Parathyroid adenoma (tissue), 2 donors: ENCODE measurements around the gene PALLD.
A peak's percentile ranks its signal among the peaks of the same experiment; 100 is the strongest.

Source experiments
- H2AFZ ChIP-seq: fragments of 300-600 bp; sonication (generic); one replicate; pipeline ENCODE4 v1.7.0; 2017; ENCODE audit warnings: antibody characterized with exemption, mild to moderate bottlenecking
- H3K27ac ChIP-seq: fragments of 300-600 bp; sonication (generic); one replicate; pipeline ENCODE4 v1.7.0; 2017
- H3K27me3 ChIP-seq: fragments of 300-600 bp; sonication (generic); one replicate; pipeline ENCODE4 v1.7.0; 2017; ENCODE audit warnings: low read length; ENCODE audit not compliant: control insufficient read depth, insufficient read depth
- H3K36me3 ChIP-seq: fragments of 300-600 bp; sonication (generic); one replicate; pipeline ENCODE4 v1.7.0; 2017; ENCODE audit warnings: low read length; ENCODE audit not compliant: control insufficient read depth, insufficient read depth
- H3K4me1 ChIP-seq: fragments of 300-600 bp; sonication (generic); one replicate; pipeline ENCODE4 v1.7.0; 2017; ENCODE audit warnings: control low read depth
- H3K4me2 ChIP-seq: fragments of 300-600 bp; sonication (generic); one replicate; pipeline ENCODE4 v1.7.0; 2017; ENCODE audit warnings: low read length
- H3K4me3 ChIP-seq: fragments of 300-600 bp; sonication (generic); one replicate; pipeline ENCODE4 v1.7.0; 2017; ENCODE audit warnings: low read depth, low read length
- H3K79me2 ChIP-seq: fragments of 300-600 bp; sonication (generic); one replicate; pipeline ENCODE4 v1.7.0; 2017; ENCODE audit warnings: control low read depth
- H3K9ac ChIP-seq: fragments of 300-600 bp; sonication (generic); one replicate; pipeline ENCODE4 v1.7.0; 2017; ENCODE audit warnings: mild to moderate bottlenecking
- H3K9me3 ChIP-seq: fragments of 300-600 bp; sonication (generic); one replicate; pipeline ENCODE4 v1.7.0; 2017; ENCODE audit warnings: low read length; ENCODE audit not compliant: control insufficient read depth
- CTCF ChIP-seq: fragments of 300-600 bp; sonication (generic); IDR thresholded peaks from one replicate; pipeline ENCODE4 v1.7.0; 2017; ENCODE audit warnings: antibody characterized with exemption, mild to moderate bottlenecking
- donor health status: primary hyperparathyroidism.

Gene PALLD

DNA sequence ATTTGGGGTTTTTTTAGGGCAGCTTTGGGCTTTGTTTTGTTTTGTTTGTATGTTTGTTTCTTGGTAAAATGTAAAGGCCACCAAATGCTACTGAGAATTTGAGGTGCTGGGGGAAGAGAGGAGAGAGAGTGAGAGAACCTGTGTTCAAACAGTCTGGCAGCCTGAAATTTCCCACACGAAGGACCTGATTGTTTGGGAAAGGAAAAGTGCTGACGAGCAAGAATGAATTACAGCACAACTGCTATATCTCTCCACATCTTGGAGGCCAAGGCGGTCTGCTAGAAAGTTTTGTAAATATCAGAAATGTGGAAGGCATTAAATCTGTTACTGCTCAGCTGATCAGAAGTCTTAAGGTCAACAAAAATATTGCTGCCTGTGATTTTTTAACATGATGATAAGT lies 170.5 kb downstream of the PALLD start:
- H3K4me1 ChIP-seq: peaks cover 24% of the 10 kb centered on the region
- H3K9ac ChIP-seq: no peak overlapping the region
- peak overlapping the region; percentile 53 for H3K4me2 ChIP-seq
- H3K4me3 ChIP-seq: no peak overlapping the region
- H3K9me3 ChIP-seq: no peaks in the 10 kb centered on the region
- peak overlapping the region; percentile 94 for H3K27ac ChIP-seq
- no peaks in the 10 kb centered on the region for H3K36me3 ChIP-seq
- H3K27me3 ChIP-seq: no peaks in the 10 kb centered on the region
- no peak for TF ChIP-seq CTCF
- H3K79me2 ChIP-seq: peaks cover 11% of the 10 kb centered on the region
- H2AFZ ChIP-seq: no peak overlapping the region

- H3K27me3 ChIP-seq: no peaks in the 10 kb centered on the region
- H3K9me3 ChIP-seq: no peaks in the 10 kb centered on the region
- TF ChIP-seq CTCF: no peak
- no peak overlapping the region for H3K9ac ChIP-seq
- no peak overlapping the region for H2AFZ ChIP-seq
- H3K4me2 ChIP-seq: peak overlapping the region; percentile 18
- peaks cover 8% of the 10 kb centered on the region for H3K79me2 ChIP-seq
- no peaks in the 10 kb centered on the region for H3K36me3 ChIP-seq
- peak overlapping the region; percentile 20 for H3K4me3 ChIP-seq
- peaks cover 23% of the 10 kb centered on the region for H3K4me1 ChIP-seq
- H3K27ac ChIP-seq: peak overlapping the region; percentile 94
Observed at GRCh38 chr4:168667921-168668320, 171.1 kb downstream of the PALLD start.

DNA sequence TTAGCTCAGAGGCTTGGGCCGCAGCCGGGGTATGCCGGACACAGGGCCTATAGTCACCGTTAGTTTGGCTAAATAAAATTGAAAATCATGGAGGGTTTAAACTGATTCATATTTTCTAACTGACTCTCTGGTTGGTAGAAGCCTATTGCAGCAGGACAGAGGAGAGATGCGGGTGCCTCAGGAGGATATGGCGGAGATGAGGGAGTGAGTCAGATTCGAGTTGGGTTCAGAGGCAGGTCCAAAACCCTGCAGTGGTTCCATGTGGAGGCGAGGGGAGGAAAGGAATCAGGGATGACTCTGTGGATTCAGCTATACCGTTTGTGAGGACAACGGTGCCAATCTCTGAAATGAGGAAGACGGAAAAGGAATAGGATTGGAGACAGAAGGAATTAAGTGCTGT lies 176.6 kb downstream of the PALLD start:
- Histone ChIP-seq H2AFZ (no peak overlapping the region), H3K79me2 (peaks cover 4% of the 10 kb centered on the region), H3K4me3 (no peak overlapping the region), H3K9me3 (no peaks in the 10 kb centered on the region), H3K27ac (peak overlapping the region; percentile 90), H3K27me3 (no peaks in the 10 kb centered on the region), H3K9ac (no peak overlapping the region), H3K4me2 (no peak overlapping the region), H3K4me1 (peaks cover 30% of the 10 kb centered on the region), H3K36me3 (no peaks in the 10 kb centered on the region)
- no peak for TF ChIP-seq CTCF

DNA sequence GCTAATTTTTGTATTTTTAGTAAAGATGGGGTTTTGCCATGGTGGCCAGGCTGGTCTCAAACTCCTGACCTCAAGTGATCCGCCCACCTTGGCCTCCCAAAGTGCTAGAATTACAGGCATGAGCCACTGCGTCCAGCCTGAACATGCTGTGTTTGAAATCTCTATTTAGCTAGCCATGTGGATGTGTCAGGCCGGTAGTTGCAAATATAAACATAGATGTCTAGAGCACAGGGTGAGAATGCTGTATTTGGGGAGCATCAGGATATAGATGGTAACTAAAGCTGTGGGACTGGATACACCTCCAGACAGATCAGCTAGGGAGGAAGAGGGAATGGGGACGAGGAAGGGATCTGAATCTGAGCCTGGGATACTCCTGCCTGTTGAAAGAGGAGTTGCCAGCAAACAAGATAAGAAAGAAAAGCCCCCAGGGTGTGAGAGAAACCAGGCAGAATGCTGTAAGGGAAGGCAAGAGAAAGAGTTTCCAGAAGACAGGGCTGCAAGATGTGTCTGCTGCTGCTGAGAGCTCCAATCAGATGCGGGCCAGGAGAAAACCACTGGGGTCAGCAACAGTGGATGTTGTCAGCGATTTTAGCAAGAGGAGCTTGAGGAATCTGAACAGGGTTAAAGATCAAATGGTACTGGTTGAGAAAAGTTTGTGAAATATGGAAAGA lies 177.4 kb downstream of the PALLD start:
- Histone ChIP-seq H3K9ac (no peak overlapping the region), H3K27ac (peak overlapping the region; percentile 90), H2AFZ (no peak overlapping the region), H3K9me3 (no peaks in the 10 kb centered on the region), H3K79me2 (peaks cover 6% of the 10 kb centered on the region), H3K36me3 (no peaks in the 10 kb centered on the region), H3K4me3 (no peak overlapping the region), H3K4me2 (peak overlapping the region; percentile 38), H3K4me1 (peaks cover 28% of the 10 kb centered on the region), H3K27me3 (no peaks in the 10 kb centered on the region)
- TF ChIP-seq CTCF: no peak

- H3K9ac ChIP-seq: no peak overlapping the region
- H3K36me3 ChIP-seq: no peaks in the 10 kb centered on the region
- no peaks in the 10 kb centered on the region for H3K9me3 ChIP-seq
- H3K4me2 ChIP-seq: no peak overlapping the region
- H3K4me3 ChIP-seq: no peak overlapping the region
- peaks cover 6% of the 10 kb centered on the region for H3K79me2 ChIP-seq
- H3K27me3 ChIP-seq: no peaks in the 10 kb centered on the region
- TF ChIP-seq CTCF: no peak
- H3K4me1 ChIP-seq: peaks cover 28% of the 10 kb centered on the region
- H2AFZ ChIP-seq: no peak overlapping the region
- peak overlapping the region; percentile 90 for H3K27ac ChIP-seq
Observed at GRCh38 chr4:168674866-168675265, 178.0 kb downstream of the PALLD start.
